Karpas-422 (cell line): ENCODE data around the gene CENPL. TPM values are rescaled to one million over a fixed set of nuclear protein-coding genes. Genes with fewer than 3 reads are reported as not detected.
A peak's percentile ranks its signal among the peaks of the same experiment; 100 is the strongest.
"Not testable (repeated sequence)": the region's sequence is repeated elsewhere in the genome, so short reads cannot be mapped to it uniquely, and the experiment has no call there.

Experiments
- DNase-seq: peaks from one replicate; pipeline ENCODE4 v3.0.0-alpha.2; 2015
- H2AFZ ChIP-seq: fragments of 200-600 bp; sonication (generic); 2 replicates; pipeline ENCODE4 v1.6.1; 2014; ENCODE audit warnings: antibody characterized with exemption, low read length, mixed read lengths
- H3K27ac ChIP-seq: fragments of 200-600 bp; sonication (generic); 2 replicates; pipeline ENCODE4 v1.5.1; 2014; ENCODE audit warnings: mild to moderate bottlenecking, low read length, moderate library complexity
- H3K27me3 ChIP-seq: fragments of 200-600 bp; sonication (generic); 2 replicates; pipeline ENCODE4 v1.6.1; 2014; ENCODE audit warnings: low read length, mixed read lengths
- H3K36me3 ChIP-seq: fragments of 200-600 bp; sonication (generic); 2 replicates; pipeline ENCODE4 v1.6.1; 2014; ENCODE audit warnings: low read length, mixed read lengths; ENCODE audit not compliant: insufficient read depth
- H3K4me1 ChIP-seq: fragments of 200-600 bp; sonication (generic); 2 replicates; pipeline ENCODE4 v1.6.1; 2014; ENCODE audit warnings: mild to moderate bottlenecking, low read length, mixed read lengths
- H3K4me2 ChIP-seq: fragments of 200-600 bp; sonication (generic); 2 replicates; pipeline ENCODE4 v1.6.1; 2014; ENCODE audit warnings: low read length, low read depth, mild to moderate bottlenecking; ENCODE audit not compliant: poor library complexity, severe bottlenecking
- H3K4me3 ChIP-seq: fragments of 200-600 bp; sonication (generic); 2 replicates; pipeline ENCODE4 v1.5.1; 2014; ENCODE audit warnings: mild to moderate bottlenecking, antibody characterized with exemption, low read length, mixed read lengths
- H3K79me2 ChIP-seq: fragments of 200-600 bp; sonication (generic); 2 replicates; pipeline ENCODE4 v1.6.1; 2014; ENCODE audit warnings: mild to moderate bottlenecking, low read length, mixed read lengths
- H3K9ac ChIP-seq: fragments of 200-600 bp; sonication (generic); 2 replicates; pipeline ENCODE4 v1.6.0; 2014; ENCODE audit warnings: low read length
- H3K9me2 ChIP-seq: fragments of 200-600 bp; sonication (generic), shearing (Covaris generic); replicated peaks from 2 replicates; pipeline ENCODE4 v1.6.0; 2014; ENCODE audit warnings: mild to moderate bottlenecking, low read length, moderate library complexity; ENCODE audit not compliant: insufficient read depth
- H3K9me3 ChIP-seq: fragments of 300-700, 200-600 bp; sonication (generic); 2 replicates; pipeline ENCODE4 v1.6.1; 2014; ENCODE audit warnings: low read length, mixed read lengths
- H4K20me1 ChIP-seq: fragments of 200-600 bp; sonication (generic); 2 replicates; pipeline ENCODE4 v1.6.1; 2014; ENCODE audit warnings: mild to moderate bottlenecking, antibody characterized with exemption, low read length, low read depth; ENCODE audit not compliant: insufficient read depth
- total RNA-seq: library from RNA; depleted of rRNA; stranded (reverse); fragments of >200 nt; shearing (Covaris generic); gene quantifications from 2 replicates; pipeline ENCODE4 v1.2.3, GENCODE V29; 2014; ENCODE audit warnings: low replicate concordance

The CENPL gene
- total RNA-seq, 1 experiment from 2014 or later = 29.3 TPM

GRCh38 chr1:173861731-173862145, 37.1 kb upstream of the CENPL start:
- Histone ChIP-seq H3K4me2 (no peak overlapping the region), H3K79me2 (peaks cover 9% of the 10 kb centered on the region), H3K9me3 (no peaks in the 10 kb centered on the region), H3K27ac (no peak overlapping the region), H3K9me2 (no peaks in the 10 kb centered on the region), H3K4me1 (peaks cover 20% of the 10 kb centered on the region), H3K36me3 (peaks cover 40% of the 10 kb centered on the region), H2AFZ (no peak overlapping the region), H3K9ac (no peak overlapping the region), H3K27me3 (no peaks in the 10 kb centered on the region), H4K20me1 (peaks cover 32% of the 10 kb centered on the region), H3K4me3 (no peak overlapping the region)
- DNase-seq = peak; percentile 83

- Histone ChIP-seq H2AFZ (no peak overlapping the region), H3K27ac (no peak overlapping the region), H3K4me2 (no peak overlapping the region), H3K36me3 (peaks cover 26% of the 10 kb centered on the region), H3K27me3 (no peaks in the 10 kb centered on the region), H3K9ac (no peak overlapping the region), H3K9me3 (no peaks in the 10 kb centered on the region), H3K79me2 (no peaks in the 10 kb centered on the region), H3K9me2 (no peaks in the 10 kb centered on the region), H4K20me1 (peaks cover 17% of the 10 kb centered on the region; the same call in 1 of the 2 replicates), H3K4me1 (peaks cover 3% of the 10 kb centered on the region; the same call in 1 of the 2 replicates), H3K4me3 (no peak overlapping the region)
- DNase-seq = peak; percentile 49
These were observed 35.4 kb upstream of the CENPL start for GRCh38 chr1:173860065-173860464.

- H3K27ac ChIP-seq, H3K27me3 ChIP-seq, DNase-seq, H3K4me3 ChIP-seq, H3K4me1 ChIP-seq, H3K79me2 ChIP-seq, H3K9ac ChIP-seq, H3K9me2 ChIP-seq, H3K9me3 ChIP-seq, H3K4me2 ChIP-seq, H2AFZ ChIP-seq: not testable (repeated sequence)
- Histone ChIP-seq H3K36me3 (peaks cover 21% of the 10 kb centered on the region), H4K20me1 (peaks cover 12% of the 10 kb centered on the region; the same call in 1 of the 2 replicates)
These were observed 34.9 kb upstream of the CENPL start for GRCh38 chr1:173859547-173859946.

- Histone ChIP-seq H3K4me2 (no peak overlapping the region), H3K27me3 (no peaks in the 10 kb centered on the region), H3K9me3 (no peaks in the 10 kb centered on the region), H2AFZ (no peak overlapping the region), H3K36me3 (peaks cover 11% of the 10 kb centered on the region), H4K20me1 (no peaks in the 10 kb centered on the region), H3K4me3 (no peak overlapping the region), H3K4me1 (no peaks in the 10 kb centered on the region), H3K9ac (no peak overlapping the region), H3K27ac (no peak overlapping the region), H3K9me2 (no peaks in the 10 kb centered on the region), H3K79me2 (no peaks in the 10 kb centered on the region)
- no peak for DNase-seq
These were observed 32.8 kb upstream of the CENPL start for GRCh38 chr1:173857363-173857917.

GRCh38 chr1:173856903-173857302, 32.2 kb upstream of the CENPL start:
- Histone ChIP-seq H3K9me2 (no peaks in the 10 kb centered on the region), H4K20me1 (no peaks in the 10 kb centered on the region), H3K4me2 (no peak overlapping the region), H3K4me1 (no peaks in the 10 kb centered on the region), H3K27me3 (no peaks in the 10 kb centered on the region), H3K27ac (no peak overlapping the region), H2AFZ (no peak overlapping the region), H3K79me2 (no peaks in the 10 kb centered on the region), H3K9me3 (no peaks in the 10 kb centered on the region), H3K9ac (no peak overlapping the region), H3K4me3 (no peak overlapping the region), H3K36me3 (peaks cover 14% of the 10 kb centered on the region)
- DNase-seq = no peak

GRCh38 chr1:173856014-173856413, 31.3 kb upstream of the CENPL start:
- Histone ChIP-seq H3K27me3 (no peaks in the 10 kb centered on the region), H3K4me1 (no peaks in the 10 kb centered on the region), H3K9me3 (no peaks in the 10 kb centered on the region), H3K36me3 (peaks cover 19% of the 10 kb centered on the region), H3K4me3 (no peak overlapping the region), H2AFZ (no peak overlapping the region), H3K27ac (no peak overlapping the region), H3K9me2 (no peaks in the 10 kb centered on the region), H4K20me1 (no peaks in the 10 kb centered on the region), H3K9ac (no peak overlapping the region), H3K4me2 (no peak overlapping the region), H3K79me2 (no peaks in the 10 kb centered on the region)
- DNase-seq = no peak

- no peak overlapping the region for H2AFZ ChIP-seq
These were observed 28.4 kb upstream of the CENPL start for GRCh38 chr1:173853074-173853473.

GRCh38 chr1:173852105-173852504, 27.4 kb upstream of the CENPL start:
- Histone ChIP-seq H3K4me1 (no peaks in the 10 kb centered on the region), H3K9me3 (no peaks in the 10 kb centered on the region), H3K9me2 (no peaks in the 10 kb centered on the region), H3K4me2 (no peak overlapping the region), H3K79me2 (no peaks in the 10 kb centered on the region), H3K4me3 (no peak overlapping the region), H3K27ac (no peak overlapping the region), H3K9ac (no peak overlapping the region), H3K36me3 (peaks cover 19% of the 10 kb centered on the region), H2AFZ (no peak overlapping the region), H4K20me1 (no peaks in the 10 kb centered on the region), H3K27me3 (no peaks in the 10 kb centered on the region)
- DNase-seq = no peak

More at GRCh38 chr1:173853074-173853473, 28.4 kb upstream of the CENPL start:
- H3K4me1 ChIP-seq = no peaks in the 10 kb centered on the region
- no peak overlapping the region for H3K4me2 ChIP-seq
- H3K4me3 ChIP-seq = no peak overlapping the region
- no peaks in the 10 kb centered on the region for H3K9me2 ChIP-seq
- no peak for DNase-seq
- H3K27me3 ChIP-seq = no peaks in the 10 kb centered on the region
- H3K9ac ChIP-seq = no peak overlapping the region
- no peaks in the 10 kb centered on the region for H4K20me1 ChIP-seq
- no peaks in the 10 kb centered on the region for H3K9me3 ChIP-seq
- no peak overlapping the region for H3K27ac ChIP-seq
- H3K36me3 ChIP-seq = peaks cover 19% of the 10 kb centered on the region
- no peaks in the 10 kb centered on the region for H3K79me2 ChIP-seq
